ENCODE data around the gene ANKRD10. TPM values are rescaled to one million over a fixed set of nuclear protein-coding genes. Genes with fewer than 3 reads are reported as not detected.

Gene ANKRD10
- total and polyA plus RNA-seq, 10 of the 15 experiments (the other 5 are each of a cell fraction or from before 2014, with no cell fraction given), result 47.1 to 199 (median 97.2) TPM

GRCh38 chr13:110829486-110829885 lies 85.4 kb downstream of the ANKRD10 start:
- RAD21 ChIA-PET (ENCODE audit: unreplicated experiment), result interaction anchor here (0.5 kb wide), 1 partner anchor 417 kb away, joined by 3 read pairs; no protein-coding TSS in a partner anchor
- in situ Hi-C loops (cut with MboI), result no loop called here
- Histone ChIP-seq H3K36me3 (ENCODE audit: control insufficient read depth in 2 of 2, insufficient read depth in 2 of 2, low read length in 1 of 2) (no peaks in the 10 kb centered on the region), H3K27me3 (replicated peaks in 1 of 2; ENCODE audit: control insufficient read depth in 2 of 2, insufficient read depth in 2 of 2, low read length in 1 of 2) (no peaks in the 10 kb centered on the region), H3K79me2 (ENCODE audit: control insufficient read depth, insufficient read depth, low read length) (no peaks in the 10 kb centered on the region), H4K20me1 (ENCODE audit: control insufficient read depth, insufficient read depth) (no peaks in the 10 kb centered on the region), H3K27ac (ENCODE audit: control insufficient read depth, insufficient read depth) (no peak overlapping the region), H3K4me3 (no peak overlapping the region), H3K9me3 (replicated peaks; ENCODE audit: control insufficient read depth, insufficient read depth, low read length) (no peaks in the 10 kb centered on the region), H3K9ac (ENCODE audit: control insufficient read depth, insufficient read depth, low read length) (no peak overlapping the region), H2AFZ (ENCODE audit: control insufficient read depth, low read depth, low read length) (no peak overlapping the region), H3K4me1 (ENCODE audit: control insufficient read depth, insufficient read depth, low read length) (no peaks in the 10 kb centered on the region), H3K4me2 (ENCODE audit: control insufficient read depth, insufficient read depth) (no peak overlapping the region)
- intact Hi-C loops (cut with micrococcal nuclease; ENCODE audit: unreplicated experiment), result no loop called here
- ATAC-seq, result no peak
- no peak for TF ChIP-seq TCF7 (IDR thresholded peaks at IDR 0.05; ENCODE audit: borderline replicate concordance)
- TF ChIP-seq, protein P1, sequence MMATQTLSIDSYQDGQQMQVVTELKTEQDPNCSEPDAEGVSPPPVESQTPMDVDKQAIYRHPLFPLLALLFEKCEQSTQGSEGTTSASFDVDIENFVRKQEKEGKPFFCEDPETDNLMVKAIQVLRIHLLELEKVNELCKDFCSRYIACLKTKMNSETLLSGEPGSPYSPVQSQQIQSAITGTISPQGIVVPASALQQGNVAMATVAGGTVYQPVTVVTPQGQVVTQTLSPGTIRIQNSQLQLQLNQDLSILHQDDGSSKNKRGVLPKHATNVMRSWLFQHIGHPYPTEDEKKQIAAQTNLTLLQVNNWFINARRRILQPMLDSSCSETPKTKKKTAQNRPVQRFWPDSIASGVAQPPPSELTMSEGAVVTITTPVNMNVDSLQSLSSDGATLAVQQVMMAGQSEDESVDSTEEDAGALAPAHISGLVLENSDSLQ (IDR thresholded peaks at IDR 0.05), result no peak
- no peak for TF ChIP-seq KAT2A (conservative IDR thresholded peaks at IDR 0.05; ENCODE audit: control insufficient read depth, low read depth, low read length)
- no peak for TF ChIP-seq NFIC (IDR thresholded peaks at IDR 0.05; ENCODE audit: low read depth, low read length)
- TF ChIP-seq IKZF1 (conservative IDR thresholded peaks at IDR 0.05), result no peak
- no peak for TF ChIP-seq POLR2AphosphoS2 (IDR thresholded peaks at IDR 0.05; ENCODE audit: low read depth, low read length)
- TF ChIP-seq STAT1 (conservative IDR thresholded peaks at IDR 0.05), result no peak
- no peak for TF ChIP-seq RB1 (IDR thresholded peaks at IDR 0.05; ENCODE audit: borderline replicate concordance)
- no peak for TF ChIP-seq CREM (IDR thresholded peaks at IDR 0.05; ENCODE audit: low read depth)
- no peak for TF ChIP-seq TCF12 (IDR thresholded peaks at IDR 0.05; ENCODE audit: low read depth, low read length)
- no peak for TF ChIP-seq SREBF2 (IDR thresholded peaks at IDR 0.05; ENCODE audit: low read length)
- TF ChIP-seq SIN3A (IDR thresholded peaks at IDR 0.05; ENCODE audit: low read depth, low read length), result no peak
- no peak for TF ChIP-seq IRF4 (IDR thresholded peaks at IDR 0.05; ENCODE audit: low read depth, low read length)
- TF ChIP-seq, protein P2, sequence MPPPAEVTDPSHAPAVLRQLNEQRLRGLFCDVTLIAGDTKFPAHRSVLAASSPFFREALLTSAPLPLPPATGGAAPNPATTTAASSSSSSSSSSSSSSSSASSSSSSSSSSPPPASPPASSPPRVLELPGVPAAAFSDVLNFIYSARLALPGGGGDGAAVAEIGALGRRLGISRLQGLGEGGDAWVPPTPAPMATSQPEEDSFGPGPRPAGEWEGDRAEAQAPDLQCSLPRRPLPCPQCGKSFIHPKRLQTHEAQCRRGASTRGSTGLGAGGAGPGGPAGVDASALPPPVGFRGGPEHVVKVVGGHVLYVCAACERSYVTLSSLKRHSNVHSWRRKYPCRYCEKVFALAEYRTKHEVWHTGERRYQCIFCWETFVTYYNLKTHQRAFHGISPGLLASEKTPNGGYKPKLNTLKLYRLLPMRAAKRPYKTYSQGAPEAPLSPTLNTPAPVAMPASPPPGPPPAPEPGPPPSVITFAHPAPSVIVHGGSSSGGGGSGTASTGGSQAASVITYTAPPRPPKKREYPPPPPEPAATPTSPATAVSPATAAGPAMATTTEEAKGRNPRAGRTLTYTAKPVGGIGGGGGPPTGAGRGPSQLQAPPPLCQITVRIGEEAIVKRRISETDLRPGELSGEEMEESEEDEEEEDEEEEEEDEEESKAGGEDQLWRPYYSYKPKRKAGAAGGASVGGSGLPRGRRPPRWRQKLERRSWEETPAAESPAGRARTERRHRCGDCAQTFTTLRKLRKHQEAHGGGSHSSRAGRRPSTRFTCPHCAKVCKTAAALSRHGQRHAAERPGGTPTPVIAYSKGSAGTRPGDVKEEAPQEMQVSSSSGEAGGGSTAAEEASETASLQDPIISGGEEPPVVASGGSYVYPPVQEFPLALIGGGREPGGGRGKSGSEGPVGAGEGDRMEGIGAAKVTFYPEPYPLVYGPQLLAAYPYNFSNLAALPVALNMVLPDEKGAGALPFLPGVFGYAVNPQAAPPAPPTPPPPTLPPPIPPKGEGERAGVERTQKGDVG (CRISPR knock-in tag; IDR thresholded peaks at IDR 0.05), result no peak
- no peak for TF ChIP-seq SPI1 (IDR thresholded peaks at IDR 0.05; ENCODE audit: borderline replicate concordance, insufficient read depth, low read depth, low read length)
- TF ChIP-seq BMI1 (IDR thresholded peaks at IDR 0.05; ENCODE audit: borderline replicate concordance), result no peak
- no peak for TF ChIP-seq NR2C1 (IDR thresholded peaks at IDR 0.05)
- TF ChIP-seq HDAC2 (IDR thresholded peaks at IDR 0.05), result no peak
- TF ChIP-seq RAD21 (IDR thresholded peaks at IDR 0.05; ENCODE audit: insufficient read depth, low read depth, low read length), result no peak
- SMC1A ChIA-PET (ENCODE audit: uncharacterized antibody, unreplicated experiment), result interaction anchor here (0.6 to 1.7 kb wide), 4 partner anchors 11 to 566 kb away, joined by 3 read pairs; no protein-coding TSS in a partner anchor
- DNase-seq (ENCODE audit: low read depth, low spot score), result no peak
- CTCF ChIA-PET, result no interaction called here
- no TSS peak for BruUV-seq (replicated peaks)
- FAIRE-seq, result no peak
- POLR2A ChIA-PET, result no interaction called here
- 93% methylated on average over 8 of the region's 8 CpGs for WGBS (ENCODE audit: insufficient coverage, insufficient replicate concordance, low lambda C conversion rate, missing lambda C conversion rate)
